OCI-LY7 (cell line): ENCODE results near the gene SNN. TPM values are rescaled to one million over a fixed set of nuclear protein-coding genes. Genes with fewer than 3 reads are reported as not detected.

ENCODE experiments used
- BruUV-seq: library from RNA; stranded (reverse); fragments of 400-500 nt; replicated peaks from 2 replicates; lab custom pipeline; 2021; lab: Mats Ljungman, UMichigan
- CTCF ChIA-PET: fragments of 300-600 bp; sonication (Branson Sonifier 250); formaldehyde crosslinking; loops from one replicate; lab custom pipeline; 2022; ENCODE audit warnings: antibody characterized with exemption; ENCODE audit not compliant: unreplicated experiment; lab: Charles Lee
- POLR2A ChIA-PET: fragments of 300-600 bp; sonication (Branson Sonifier 250); formaldehyde crosslinking; loops from one replicate; lab custom pipeline; 2022; ENCODE audit warnings: antibody characterized with exemption; lab: Charles Lee
- DNase-seq: peaks from one replicate; pipeline ENCODE4 v3.0.0-alpha.2; 2015; ENCODE audit warnings: low spot score
- H2AFZ ChIP-seq: fragments of 200-600 bp; sonication (generic), shearing (Covaris generic); 2 replicates; pipeline ENCODE4 v1.6.1; 2014; ENCODE audit warnings: mild to moderate bottlenecking, antibody characterized with exemption, low read length, moderate library complexity
- H3K27ac ChIP-seq: fragments of 200-600 bp; sonication (generic); 2 replicates; pipeline ENCODE4 v1.5.1; 2014; ENCODE audit warnings: mixed run types, low read depth, mild to moderate bottlenecking, moderate library complexity, low read length, inconsistent platforms; ENCODE audit not compliant: poor library complexity, severe bottlenecking
- H3K36me3 ChIP-seq: fragments of 200-600 bp; sonication (generic); 2 replicates; pipeline ENCODE4 v1.6.1; 2014; ENCODE audit warnings: mild to moderate bottlenecking, antibody characterized with exemption, low read length, moderate library complexity, mixed read lengths; ENCODE audit not compliant: insufficient read depth
- H3K4me1 ChIP-seq: fragments of 200-600 bp; sonication (generic); 2 replicates; pipeline ENCODE4 v1.5.1; 2014; ENCODE audit warnings: mild to moderate bottlenecking, low read length; ENCODE audit not compliant: insufficient read depth, poor library complexity, severe bottlenecking
- H3K4me2 ChIP-seq: fragments of 200-600 bp; sonication (generic); 2 replicates; pipeline ENCODE4 v1.6.1; 2014; ENCODE audit warnings: mild to moderate bottlenecking, low read length
- H3K4me3 ChIP-seq: fragments of 200-600 bp; sonication (generic); 2 replicates; pipeline ENCODE4 v1.5.1; 2014; ENCODE audit warnings: mild to moderate bottlenecking, low read depth, low read length; ENCODE audit not compliant: poor library complexity, severe bottlenecking
- H3K79me2 ChIP-seq: fragments of 200-600 bp; sonication (generic); 2 replicates; pipeline ENCODE4 v1.6.1; 2016; ENCODE audit warnings: low read depth, mild to moderate bottlenecking, low read length, moderate library complexity, mixed read lengths; ENCODE audit not compliant: insufficient read depth
- H3K9me2 ChIP-seq: fragments of 200-600 bp; sonication (generic); 2 replicates; pipeline ENCODE4 v1.6.1; 2016; ENCODE audit warnings: mild to moderate bottlenecking, low read length, mixed read lengths; ENCODE audit not compliant: insufficient read depth
- H3K9me3 ChIP-seq: fragments of 200-600 bp; sonication (generic); 2 replicates; pipeline ENCODE4 v1.6.1; 2014; ENCODE audit warnings: mild to moderate bottlenecking, mixed run types, low read length, mixed read lengths
- H4K20me1 ChIP-seq: fragments of 200-600 bp; sonication (generic); 2 replicates; pipeline ENCODE4 v1.6.1; 2014; ENCODE audit warnings: mild to moderate bottlenecking, antibody characterized with exemption, low read length, moderate library complexity, mixed read lengths; ENCODE audit not compliant: insufficient read depth
- CTCF ChIP-seq: fragments of 200-600 bp; sonication (generic); conservative IDR thresholded peaks from 2 replicates; pipeline ENCODE4 v1.5.1; 2014; ENCODE audit warnings: mild to moderate bottlenecking, antibody characterized with exemption, low read length, moderate library complexity, mixed read lengths
- EZH2phosphoT487 ChIP-seq: fragments of 200-600 bp; sonication (generic); IDR thresholded peaks from 2 replicates; pipeline ENCODE4 v1.6.1; 2018; ENCODE audit warnings: low read depth, borderline replicate concordance, mild to moderate bottlenecking, mixed run types, antibody characterized with exemption, low read length, moderate library complexity, mixed read lengths
- intact Hi-C: fragments of 100-400 bp; cut with micrococcal nuclease; formaldehyde crosslinking; loops from one replicate; pipeline ENCODE4 v1.10.0; 2022; ENCODE audit not compliant: unreplicated experiment
- total RNA-seq, 2 experiments: library from RNA; depleted of rRNA in 1 of 2; stranded (reverse); fragments of >200 nt in 1 of 2; shearing (Covaris generic) in 1 of 2; gene quantifications; 2 replicates each; pipeline ENCODE4 v1.2.3, GENCODE V29; 2014 to 2022

SNN gene
- total RNA-seq, 2 experiments from 2014 or later, result 27.8 to 31.8 TPM

GRCh38 chr16:11633113-11633512, 35.1 kb upstream of the SNN start:
- no peaks in the 10 kb centered on the region for H3K79me2 ChIP-seq
- no TSS peak for BruUV-seq
- no peak overlapping the region for H3K27ac ChIP-seq
- H3K4me2 ChIP-seq, result no peak overlapping the region
- intact Hi-C loops, result no loop called here
- H3K4me1 ChIP-seq, result peaks cover 50% of the 10 kb centered on the region
- H3K4me3 ChIP-seq, result no peak overlapping the region
- H2AFZ ChIP-seq, result no peak overlapping the region
- CTCF ChIA-PET, result no interaction called here
- no peaks in the 10 kb centered on the region for H3K9me2 ChIP-seq
- no peaks in the 10 kb centered on the region for H4K20me1 ChIP-seq
- DNase-seq, result no peak
- no peaks in the 10 kb centered on the region for H3K9me3 ChIP-seq
- POLR2A ChIA-PET, result interaction anchor here (2.1 kb wide), 1 partner anchor 12 kb away, joined by 4 read pairs; no protein-coding TSS in a partner anchor
- TF ChIP-seq EZH2phosphoT487, result no peak
- no peaks in the 10 kb centered on the region for H3K36me3 ChIP-seq

- BruUV-seq, result no TSS peak
- intact Hi-C loops, result no loop called here
- Histone ChIP-seq H2AFZ (no peak overlapping the region), H3K36me3 (no peaks in the 10 kb centered on the region), H3K4me1 (peaks cover 38% of the 10 kb centered on the region), H3K79me2 (no peaks in the 10 kb centered on the region), H3K4me3 (no peak overlapping the region), H3K9me2 (no peaks in the 10 kb centered on the region), H3K9me3 (no peaks in the 10 kb centered on the region), H4K20me1 (no peaks in the 10 kb centered on the region), H3K27ac (no peak overlapping the region), H3K4me2 (no peak overlapping the region)
- POLR2A ChIA-PET, result interaction anchor here (1.2 kb wide), 1 partner anchor 212 kb away, joined by 3 read pairs; no protein-coding TSS in a partner anchor
- CTCF ChIA-PET, result no interaction called here
- TF ChIP-seq CTCF, result no peak
- no peak for TF ChIP-seq EZH2phosphoT487
- DNase-seq, result no peak
These were observed 33.9 kb upstream of the SNN start for GRCh38 chr16:11634312-11634711.

GRCh38 chr16:11635113-11635652, 33.1 kb upstream of the SNN start:
- TF ChIP-seq CTCF (no peak), EZH2phosphoT487 (no peak)
- no peak overlapping the region for H3K4me2 ChIP-seq
- ChIA-PET POLR2A (interaction anchor here (0.6 to 1.2 kb wide), 3 partner anchors 212 to 678 kb away, joined by 3 to 5 read pairs (median 3); no protein-coding TSS in a partner anchor), CTCF (interaction anchor here (0.6 kb wide), 1 partner anchor 103 kb away, joined by 3 read pairs; no protein-coding TSS in a partner anchor)
- intact Hi-C loops, result no loop called here
- no peaks in the 10 kb centered on the region for H3K79me2 ChIP-seq
- H2AFZ ChIP-seq, result no peak overlapping the region
- H3K27ac ChIP-seq, result no peak overlapping the region
- H3K9me3 ChIP-seq, result no peaks in the 10 kb centered on the region
- H4K20me1 ChIP-seq, result no peaks in the 10 kb centered on the region
- no peaks in the 10 kb centered on the region for H3K36me3 ChIP-seq
- BruUV-seq, result no TSS peak
- H3K4me1 ChIP-seq, result peaks cover 29% of the 10 kb centered on the region
- no peak for DNase-seq
- no peak overlapping the region for H3K4me3 ChIP-seq
- no peaks in the 10 kb centered on the region for H3K9me2 ChIP-seq
